ENCODE results near the gene PADI4.
A peak's percentile ranks its signal among the peaks of the same experiment; 100 is the strongest.

PADI4 gene

DNA sequence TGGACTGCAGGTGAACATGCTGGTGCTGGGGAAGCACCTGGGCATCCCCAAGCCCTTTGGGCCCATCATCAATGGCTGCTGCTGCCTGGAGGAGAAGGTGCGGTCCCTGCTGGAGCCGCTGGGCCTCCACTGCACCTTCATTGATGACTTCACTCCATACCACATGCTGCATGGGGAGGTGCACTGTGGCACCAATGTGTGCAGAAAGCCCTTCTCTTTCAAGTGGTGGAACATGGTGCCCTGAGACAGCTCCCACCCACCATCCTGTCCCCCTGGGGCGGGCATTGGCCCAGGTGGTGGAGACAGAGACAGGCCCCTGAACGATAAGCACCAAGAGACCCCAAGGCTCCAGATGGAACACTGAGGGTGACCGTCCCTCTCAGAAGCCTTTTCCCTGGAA is 25.2 kb upstream of the PADI4 start (continued):
- TF ChIP-seq SCRT1 (tag by site-specific recombination; IDR thresholded peaks at IDR 0.05; ENCODE audit: borderline replicate concordance) (no peak), BCL11A (tag by site-specific recombination; IDR thresholded peaks at IDR 0.05; ENCODE audit: low read depth) (no peak), MZF1 (tag by site-specific recombination; IDR thresholded peaks at IDR 0.05; ENCODE audit: borderline replicate concordance) (no peak), TCF7L2 (IDR thresholded peaks at IDR 0.05; ENCODE audit: borderline replicate concordance, low read depth, low read length) (no peak), ZNF37A (tag by site-specific recombination; IDR thresholded peaks at IDR 0.05) (no peak), ZNF302 (tag by site-specific recombination; IDR thresholded peaks at IDR 0.05; ENCODE audit: low read depth) (no peak)
- TF ChIP-seq, protein P1, sequence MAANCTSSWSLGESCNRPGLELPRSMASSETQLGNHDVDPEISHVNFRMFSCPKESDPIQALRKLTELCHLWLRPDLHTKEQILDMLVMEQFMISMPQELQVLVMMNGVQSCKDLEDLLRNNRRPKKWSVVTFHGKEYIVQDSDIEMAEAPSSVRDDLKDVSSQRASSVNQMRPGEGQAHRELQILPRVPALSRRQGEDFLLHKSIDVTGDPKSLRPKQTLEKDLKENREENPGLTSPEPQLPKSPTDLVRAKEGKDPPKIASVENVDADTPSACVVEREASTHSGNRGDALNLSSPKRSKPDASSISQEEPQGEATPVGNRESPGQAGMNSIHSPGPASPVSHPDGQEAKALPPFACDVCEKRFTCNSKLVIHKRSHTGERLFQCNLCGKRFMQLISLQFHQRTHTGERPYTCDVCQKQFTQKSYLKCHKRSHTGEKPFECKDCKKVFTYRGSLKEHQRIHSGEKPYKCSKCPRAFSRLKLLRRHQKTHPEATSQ (tag by site-specific recombination; IDR thresholded peaks at IDR 0.05), result no peak

DNA sequence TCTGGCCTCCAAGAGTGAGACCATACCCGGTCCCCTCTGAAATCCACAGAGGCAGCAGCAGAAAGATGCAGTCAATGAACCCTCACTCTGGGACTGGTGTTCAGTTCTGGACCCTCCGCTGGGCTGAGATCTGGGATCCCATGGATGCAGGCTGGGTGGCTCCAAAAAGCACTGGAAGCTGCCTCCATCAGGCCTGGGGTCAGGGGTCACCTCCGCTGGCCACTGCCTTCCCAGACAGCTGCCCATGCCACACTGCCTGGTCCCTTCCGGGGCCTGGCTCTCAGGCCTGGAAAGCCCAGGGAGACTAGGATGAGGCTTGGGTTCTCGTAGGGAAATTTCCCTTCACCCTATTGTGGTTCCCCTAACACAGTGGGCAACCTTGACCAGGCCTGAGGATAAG is 21.4 kb upstream of the PADI4 start:
- ChIA-PET POLR2A (interaction anchor here (0.5 to 0.6 kb wide), 2 partner anchors 115 to 309 kb away, joined by 3 read pairs; no protein-coding TSS in a partner anchor), CTCF (interaction anchor here (1.2 kb wide), 1 partner anchor 13 kb away, joined by 8 read pairs; no protein-coding TSS in a partner anchor)
- Histone ChIP-seq H3K9me3 (ENCODE audit: control insufficient read depth, insufficient read depth, low read depth, low read length) (no peaks in the 10 kb centered on the region), H3K4me3 (ENCODE audit: low read depth, low read length) (no peak overlapping the region), H3K36me3 (ENCODE audit: control insufficient read depth in 2 of 2, insufficient read depth in 1 of 2, low read length in 2 of 2) (no peaks in the 10 kb centered on the region), H3K27ac (ENCODE audit: extremely low read depth, low read depth, low read length) (no peak overlapping the region), H3K4me1 (ENCODE audit: control insufficient read depth, insufficient read depth, low read length) (peaks cover 3% of the 10 kb centered on the region; the same call in 1 of the 2 replicates)
- TF ChIP-seq KLF1 (tag by site-specific recombination; IDR thresholded peaks at IDR 0.05) (no peak), ZNF571 (tag by site-specific recombination; IDR thresholded peaks at IDR 0.05) (no peak), ZNF701 (tag by site-specific recombination; IDR thresholded peaks at IDR 0.05) (no peak), ZNF157 (tag by site-specific recombination; IDR thresholded peaks at IDR 0.05) (no peak)
- TF ChIP-seq, protein P2, sequence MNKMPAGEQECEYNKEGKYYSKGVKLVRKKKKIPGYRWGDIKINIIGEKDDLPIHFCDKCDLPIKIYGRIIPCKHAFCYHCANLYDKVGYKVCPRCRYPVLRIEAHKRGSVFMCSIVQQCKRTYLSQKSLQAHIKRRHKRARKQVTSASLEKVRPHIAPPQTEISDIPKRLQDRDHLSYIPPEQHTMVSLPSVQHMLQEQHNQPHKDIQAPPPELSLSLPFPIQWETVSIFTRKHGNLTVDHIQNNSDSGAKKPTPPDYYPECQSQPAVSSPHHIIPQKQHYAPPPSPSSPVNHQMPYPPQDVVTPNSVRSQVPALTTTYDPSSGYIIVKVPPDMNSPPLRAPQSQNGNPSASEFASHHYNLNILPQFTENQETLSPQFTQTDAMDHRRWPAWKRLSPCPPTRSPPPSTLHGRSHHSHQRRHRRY (tag by site-specific recombination; IDR thresholded peaks at IDR 0.05), result no peak

DNA sequence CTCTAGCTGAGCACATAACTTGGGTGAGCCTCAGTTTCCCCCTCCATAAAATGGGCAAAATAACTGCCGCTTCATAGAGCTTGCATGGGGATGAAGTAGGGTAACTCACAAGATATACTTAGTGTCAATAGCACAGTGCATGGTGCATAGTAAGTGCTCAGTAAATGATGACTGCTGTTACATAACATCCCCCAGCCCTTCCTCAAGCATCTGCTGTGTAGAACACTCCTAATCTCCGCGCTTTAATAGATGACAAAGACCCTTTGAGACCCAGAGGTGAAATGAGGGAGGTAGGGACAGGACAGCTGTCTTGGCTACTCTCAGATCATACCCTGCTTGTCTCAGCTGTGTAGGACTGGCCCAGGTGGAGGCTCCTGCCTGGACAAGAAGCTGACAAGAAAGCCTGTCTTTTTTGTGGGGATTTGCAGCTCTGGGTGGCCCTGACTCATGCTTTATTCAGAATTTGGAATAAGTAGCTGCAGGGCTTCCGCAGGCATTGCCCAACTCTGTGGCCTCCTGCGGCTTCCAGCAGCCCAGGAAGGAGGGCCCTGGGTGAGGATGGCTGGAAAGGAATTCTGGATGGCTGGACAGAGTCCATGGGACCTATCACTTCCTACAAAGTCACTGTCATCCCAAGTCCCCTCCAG is 20.7 kb upstream of the PADI4 start:
- ChIA-PET CTCF (interaction anchor here (1.2 kb wide), 1 partner anchor 13 kb away, joined by 8 read pairs; no protein-coding TSS in a partner anchor), POLR2A (interaction anchor here (0.6 kb wide), 1 partner anchor 308 kb away, joined by 3 read pairs; no protein-coding TSS in a partner anchor)
- Histone ChIP-seq H3K9me3 (ENCODE audit: control insufficient read depth, insufficient read depth, low read depth, low read length) (no peaks in the 10 kb centered on the region), H3K27ac (ENCODE audit: extremely low read depth, low read depth, low read length) (no peak overlapping the region), H3K4me3 (ENCODE audit: low read depth, low read length) (no peak overlapping the region), H3K36me3 (ENCODE audit: control insufficient read depth in 2 of 2, insufficient read depth in 1 of 2, low read length in 2 of 2) (no peaks in the 10 kb centered on the region), H3K4me1 (ENCODE audit: control insufficient read depth, insufficient read depth, low read length) (peaks cover 3% of the 10 kb centered on the region; the same call in 1 of the 2 replicates)
- no peak for TF ChIP-seq SP7 (tag by site-specific recombination; IDR thresholded peaks at IDR 0.05)
- TF ChIP-seq ZIC2 (tag by site-specific recombination; IDR thresholded peaks at IDR 0.05), result peak; percentile 41; the same call in 1 of the 2 replicates
- TF ChIP-seq ZSCAN23 (tag by site-specific recombination; IDR thresholded peaks at IDR 0.05), result no peak
- peak; percentile 45; the same call in 1 of the 2 replicates for TF ChIP-seq ZNF664 (tag by site-specific recombination; IDR thresholded peaks at IDR 0.05)
- no peak for TF ChIP-seq YY1 (tag by site-specific recombination; IDR thresholded peaks at IDR 0.05)
- peak; percentile 46; the same call in 1 of the 2 replicates for TF ChIP-seq GLIS1 (tag by site-specific recombination; IDR thresholded peaks at IDR 0.05)

- ChIA-PET POLR2A (interaction anchor here (0.6 kb wide), 1 partner anchor 306 kb away, joined by 3 read pairs; no protein-coding TSS in a partner anchor), CTCF (interaction anchor here (0.6 to 1.7 kb wide), 3 partner anchors 16 to 667 kb away, joined by 3 to 6 read pairs (median 3); no protein-coding TSS in a partner anchor)
- TF ChIP-seq, protein P3, sequence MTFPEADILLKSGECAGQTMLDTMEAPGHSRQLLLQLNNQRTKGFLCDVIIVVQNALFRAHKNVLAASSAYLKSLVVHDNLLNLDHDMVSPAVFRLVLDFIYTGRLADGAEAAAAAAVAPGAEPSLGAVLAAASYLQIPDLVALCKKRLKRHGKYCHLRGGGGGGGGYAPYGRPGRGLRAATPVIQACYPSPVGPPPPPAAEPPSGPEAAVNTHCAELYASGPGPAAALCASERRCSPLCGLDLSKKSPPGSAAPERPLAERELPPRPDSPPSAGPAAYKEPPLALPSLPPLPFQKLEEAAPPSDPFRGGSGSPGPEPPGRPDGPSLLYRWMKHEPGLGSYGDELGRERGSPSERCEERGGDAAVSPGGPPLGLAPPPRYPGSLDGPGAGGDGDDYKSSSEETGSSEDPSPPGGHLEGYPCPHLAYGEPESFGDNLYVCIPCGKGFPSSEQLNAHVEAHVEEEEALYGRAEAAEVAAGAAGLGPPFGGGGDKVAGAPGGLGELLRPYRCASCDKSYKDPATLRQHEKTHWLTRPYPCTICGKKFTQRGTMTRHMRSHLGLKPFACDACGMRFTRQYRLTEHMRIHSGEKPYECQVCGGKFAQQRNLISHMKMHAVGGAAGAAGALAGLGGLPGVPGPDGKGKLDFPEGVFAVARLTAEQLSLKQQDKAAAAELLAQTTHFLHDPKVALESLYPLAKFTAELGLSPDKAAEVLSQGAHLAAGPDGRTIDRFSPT (tag by site-specific recombination; IDR thresholded peaks at IDR 0.05), result no peak
- TF ChIP-seq GLIS1 (tag by site-specific recombination; IDR thresholded peaks at IDR 0.05) (peak; percentile 44; the same call in 1 of the 2 replicates), ZNF112 (tag by site-specific recombination; IDR thresholded peaks at IDR 0.05) (no peak)
- TF ChIP-seq, protein P4, sequence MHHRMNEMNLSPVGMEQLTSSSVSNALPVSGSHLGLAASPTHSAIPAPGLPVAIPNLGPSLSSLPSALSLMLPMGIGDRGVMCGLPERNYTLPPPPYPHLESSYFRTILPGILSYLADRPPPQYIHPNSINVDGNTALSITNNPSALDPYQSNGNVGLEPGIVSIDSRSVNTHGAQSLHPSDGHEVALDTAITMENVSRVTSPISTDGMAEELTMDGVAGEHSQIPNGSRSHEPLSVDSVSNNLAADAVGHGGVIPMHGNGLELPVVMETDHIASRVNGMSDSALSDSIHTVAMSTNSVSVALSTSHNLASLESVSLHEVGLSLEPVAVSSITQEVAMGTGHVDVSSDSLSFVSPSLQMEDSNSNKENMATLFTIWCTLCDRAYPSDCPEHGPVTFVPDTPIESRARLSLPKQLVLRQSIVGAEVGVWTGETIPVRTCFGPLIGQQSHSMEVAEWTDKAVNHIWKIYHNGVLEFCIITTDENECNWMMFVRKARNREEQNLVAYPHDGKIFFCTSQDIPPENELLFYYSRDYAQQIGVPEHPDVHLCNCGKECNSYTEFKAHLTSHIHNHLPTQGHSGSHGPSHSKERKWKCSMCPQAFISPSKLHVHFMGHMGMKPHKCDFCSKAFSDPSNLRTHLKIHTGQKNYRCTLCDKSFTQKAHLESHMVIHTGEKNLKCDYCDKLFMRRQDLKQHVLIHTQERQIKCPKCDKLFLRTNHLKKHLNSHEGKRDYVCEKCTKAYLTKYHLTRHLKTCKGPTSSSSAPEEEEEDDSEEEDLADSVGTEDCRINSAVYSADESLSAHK (tag by site-specific recombination; IDR thresholded peaks at IDR 0.05), result peak; percentile 84
- no peaks in the 10 kb centered on the region for H3K9me3 ChIP-seq (ENCODE audit: control insufficient read depth, insufficient read depth, low read depth, low read length)
- no peaks in the 10 kb centered on the region for H3K36me3 ChIP-seq (ENCODE audit: control insufficient read depth in 2 of 2, insufficient read depth in 1 of 2, low read length in 2 of 2)
- no peak overlapping the region for H3K4me3 ChIP-seq (ENCODE audit: low read depth, low read length)
- H3K27ac ChIP-seq (ENCODE audit: extremely low read depth, low read depth, low read length), result no peak overlapping the region
- H3K4me1 ChIP-seq (ENCODE audit: control insufficient read depth, insufficient read depth, low read length), result peaks cover 3% of the 10 kb centered on the region; the same call in 1 of the 2 replicates
Measured at GRCh38 chr1:17289721-17290120, 18.3 kb upstream of the PADI4 start.
